MCF 10A (cell line): Measurements from ENCODE around the gene COL26A1. TPM values are rescaled to one million over a fixed set of nuclear protein-coding genes. Genes with fewer than 3 reads are reported as not detected.

ENCODE experiments used
- BruUV-seq: library from RNA; stranded (reverse); fragments of 400-500 nt; replicated peaks from 2 replicates; lab custom pipeline; 2021; lab: Mats Ljungman, UMichigan
- CTCF ChIA-PET: fragments of 300-600 bp; sonication (Branson Sonifier 250); formaldehyde crosslinking; extraction: SDS; loops from one replicate; lab custom pipeline; 2021; ENCODE audit warnings: antibody characterized with exemption, inconsistent platforms; lab: Yijun Ruan, JAX
- POLR2A ChIA-PET: fragments of 300-600, 350-650 bp; sonication (Branson Sonifier 250); formaldehyde crosslinking; extraction: SDS; loops from one replicate; lab custom pipeline; 2020; ENCODE audit warnings: antibody characterized with exemption, inconsistent platforms; lab: Yijun Ruan, JAX
- DNase-seq: peaks from one replicate; pipeline ENCODE4 v3.0.0-alpha.2; 2018; ENCODE audit not compliant: unreplicated experiment
- H3K27ac Mint-ChIP-seq: one replicate; pipeline ENCODE4 v1.8.0; 2022; ENCODE audit warnings: mild to moderate bottlenecking, low read depth, mixed read lengths; ENCODE audit not compliant: unreplicated experiment
- H3K27me3 Mint-ChIP-seq: one replicate; pipeline ENCODE4 v1.8.0; 2022; ENCODE audit warnings: mixed read lengths; ENCODE audit not compliant: insufficient read depth, unreplicated experiment
- H3K36me3 Mint-ChIP-seq: one replicate; pipeline ENCODE4 v1.8.0; 2022; ENCODE audit warnings: mild to moderate bottlenecking, moderate library complexity, mixed read lengths; ENCODE audit not compliant: insufficient read depth, unreplicated experiment
- H3K4me1 Mint-ChIP-seq: one replicate; pipeline ENCODE4 v1.8.0; 2022; ENCODE audit warnings: mixed read lengths; ENCODE audit not compliant: insufficient read depth, unreplicated experiment
- H3K4me3 Mint-ChIP-seq: one replicate; pipeline ENCODE4 v1.8.0; 2022; ENCODE audit warnings: mild to moderate bottlenecking, moderate library complexity, mixed read lengths; ENCODE audit not compliant: unreplicated experiment
- H3K9me3 Mint-ChIP-seq: one replicate; pipeline ENCODE4 v1.8.0; 2022; ENCODE audit warnings: mixed read lengths; ENCODE audit not compliant: unreplicated experiment
- intact Hi-C: fragments of 100-400 bp; cut with micrococcal nuclease; formaldehyde crosslinking; loops from 2 replicates; pipeline ENCODE4 v1.14.1; 2022
- total RNA-seq: library from RNA; stranded (reverse); gene quantifications from 2 replicates; pipeline ENCODE4 v1.2.3, GENCODE V29; 2022
- TF ChIP-seq, protein P1 (sequence below): fragments of 200-600 bp; IDR thresholded peaks from one replicate; pipeline ENCODE4 v1.8.0; 2022; ENCODE audit warnings: antibody characterized with exemption, mild to moderate bottlenecking; ENCODE audit not compliant: unreplicated experiment

The COL26A1 gene
- total RNA-seq, 1 experiment from 2014 or later: not detected

DNA sequence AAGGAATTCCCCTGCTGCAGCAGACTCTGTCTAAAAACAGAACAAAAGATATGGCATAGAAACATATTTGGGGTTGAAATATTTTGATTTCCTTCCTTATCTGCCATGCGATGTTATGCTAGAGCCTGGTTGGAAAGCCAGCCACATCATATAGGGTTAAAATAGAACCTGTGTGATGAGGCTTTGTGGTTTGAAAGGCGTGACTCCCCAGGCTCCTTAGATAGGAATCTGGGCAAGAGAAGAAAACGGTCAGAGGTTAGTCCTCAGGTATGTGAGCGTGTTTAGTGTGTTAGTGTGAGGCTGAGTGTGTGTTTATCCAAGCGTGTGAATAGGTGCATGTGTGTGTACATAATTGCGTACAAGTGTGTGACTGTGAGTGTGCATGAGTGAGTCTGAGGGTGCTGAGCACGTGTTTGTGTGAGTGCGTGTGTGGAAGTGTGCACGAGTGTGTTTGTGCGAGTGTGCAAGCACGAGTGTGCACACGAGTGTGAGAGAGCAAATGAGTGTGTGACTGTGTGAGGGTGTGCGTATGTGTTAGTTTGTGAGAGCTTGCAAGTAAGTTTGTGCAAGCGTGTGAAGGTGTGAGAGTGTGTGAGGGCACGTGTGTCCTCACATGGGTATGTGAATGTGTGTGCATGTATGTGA is 79.9 kb downstream of the COL26A1 start:
- Mint-ChIP-seq H3K36me3 (no peaks in the 10 kb centered on the region), H3K4me1 (peaks cover 6% of the 10 kb centered on the region), H3K27ac (no peak overlapping the region), H3K9me3 (no peaks in the 10 kb centered on the region), H3K27me3 (peaks cover 29% of the 10 kb centered on the region), H3K4me3 (no peak overlapping the region)
- intact Hi-C loops: loop anchor here (5.0 kb wide), 1 partner anchor 80 kb away; the partner anchor contains the start of gene COL26A1
- no peak for DNase-seq
- ChIA-PET CTCF (no interaction called here), POLR2A (no interaction called here)
- no TSS peak for BruUV-seq
- TF ChIP-seq, protein P1, sequence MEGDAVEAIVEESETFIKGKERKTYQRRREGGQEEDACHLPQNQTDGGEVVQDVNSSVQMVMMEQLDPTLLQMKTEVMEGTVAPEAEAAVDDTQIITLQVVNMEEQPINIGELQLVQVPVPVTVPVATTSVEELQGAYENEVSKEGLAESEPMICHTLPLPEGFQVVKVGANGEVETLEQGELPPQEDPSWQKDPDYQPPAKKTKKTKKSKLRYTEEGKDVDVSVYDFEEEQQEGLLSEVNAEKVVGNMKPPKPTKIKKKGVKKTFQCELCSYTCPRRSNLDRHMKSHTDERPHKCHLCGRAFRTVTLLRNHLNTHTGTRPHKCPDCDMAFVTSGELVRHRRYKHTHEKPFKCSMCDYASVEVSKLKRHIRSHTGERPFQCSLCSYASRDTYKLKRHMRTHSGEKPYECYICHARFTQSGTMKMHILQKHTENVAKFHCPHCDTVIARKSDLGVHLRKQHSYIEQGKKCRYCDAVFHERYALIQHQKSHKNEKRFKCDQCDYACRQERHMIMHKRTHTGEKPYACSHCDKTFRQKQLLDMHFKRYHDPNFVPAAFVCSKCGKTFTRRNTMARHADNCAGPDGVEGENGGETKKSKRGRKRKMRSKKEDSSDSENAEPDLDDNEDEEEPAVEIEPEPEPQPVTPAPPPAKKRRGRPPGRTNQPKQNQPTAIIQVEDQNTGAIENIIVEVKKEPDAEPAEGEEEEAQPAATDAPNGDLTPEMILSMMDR: no peak

DNA sequence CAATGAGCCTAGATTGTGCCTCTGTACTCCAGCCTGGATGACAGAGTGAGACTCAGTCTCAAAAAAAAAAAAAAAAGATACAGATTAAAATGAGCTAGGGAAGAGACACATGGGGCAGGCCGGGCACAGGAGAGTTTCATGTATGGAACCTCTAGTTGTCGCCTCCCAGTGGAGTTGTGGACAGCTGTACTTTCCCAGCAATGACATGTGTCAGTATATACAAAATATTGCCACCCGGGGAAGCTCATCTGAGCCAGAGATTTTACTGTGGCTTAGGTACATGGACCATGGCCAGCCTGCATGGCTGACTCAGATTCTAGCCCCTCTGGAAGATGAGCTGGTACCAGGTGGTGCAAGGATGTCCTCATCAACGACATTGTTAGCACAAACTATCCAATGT is 87.4 kb downstream of the COL26A1 start:
- H3K27me3 Mint-ChIP-seq: peaks cover 25% of the 10 kb centered on the region
- no peak for DNase-seq
- no peak overlapping the region for H3K4me3 Mint-ChIP-seq
- POLR2A ChIA-PET: no interaction called here
- H3K4me1 Mint-ChIP-seq: no peaks in the 10 kb centered on the region
- no peaks in the 10 kb centered on the region for H3K36me3 Mint-ChIP-seq
- CTCF ChIA-PET: interaction anchor here (0.6 to 0.9 kb wide), 3 partner anchors 10 to 13 kb away, joined by 3 to 5 read pairs (median 5); no protein-coding TSS in a partner anchor
- no TSS peak for BruUV-seq
- TF ChIP-seq, protein P1: no peak
- intact Hi-C loops: no loop called here
- no peaks in the 10 kb centered on the region for H3K9me3 Mint-ChIP-seq
- H3K27ac Mint-ChIP-seq: no peak overlapping the region

DNA sequence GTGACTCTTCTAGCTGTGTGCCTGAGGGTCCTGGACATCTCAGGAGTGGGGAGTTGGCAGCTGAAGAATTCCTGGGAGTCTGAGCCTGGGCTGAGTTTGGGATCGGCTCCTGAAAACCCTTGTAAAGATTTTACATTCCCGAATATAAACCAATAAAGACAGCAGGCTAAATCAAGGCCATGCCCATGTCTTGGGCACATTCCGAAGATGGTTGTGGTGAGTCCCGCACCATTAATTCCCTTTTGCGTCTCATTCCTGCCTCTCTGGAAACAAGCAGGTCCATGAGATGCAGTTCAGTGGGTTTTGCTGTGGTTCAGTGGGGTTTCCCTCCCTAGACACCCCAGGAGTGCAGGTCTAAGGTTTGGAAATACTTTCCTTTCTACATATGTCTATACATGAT is 90.9 kb downstream of the COL26A1 start:
- TF ChIP-seq, protein P1: no peak
- ChIA-PET POLR2A (no interaction called here), CTCF (no interaction called here)
- H3K9me3 Mint-ChIP-seq: no peaks in the 10 kb centered on the region
- no peaks in the 10 kb centered on the region for H3K4me1 Mint-ChIP-seq
- H3K27me3 Mint-ChIP-seq: peaks cover 6% of the 10 kb centered on the region
- intact Hi-C loops: no loop called here
- no peak for DNase-seq
- H3K27ac Mint-ChIP-seq: no peak overlapping the region
- no TSS peak for BruUV-seq
- no peaks in the 10 kb centered on the region for H3K36me3 Mint-ChIP-seq
- no peak overlapping the region for H3K4me3 Mint-ChIP-seq

DNA sequence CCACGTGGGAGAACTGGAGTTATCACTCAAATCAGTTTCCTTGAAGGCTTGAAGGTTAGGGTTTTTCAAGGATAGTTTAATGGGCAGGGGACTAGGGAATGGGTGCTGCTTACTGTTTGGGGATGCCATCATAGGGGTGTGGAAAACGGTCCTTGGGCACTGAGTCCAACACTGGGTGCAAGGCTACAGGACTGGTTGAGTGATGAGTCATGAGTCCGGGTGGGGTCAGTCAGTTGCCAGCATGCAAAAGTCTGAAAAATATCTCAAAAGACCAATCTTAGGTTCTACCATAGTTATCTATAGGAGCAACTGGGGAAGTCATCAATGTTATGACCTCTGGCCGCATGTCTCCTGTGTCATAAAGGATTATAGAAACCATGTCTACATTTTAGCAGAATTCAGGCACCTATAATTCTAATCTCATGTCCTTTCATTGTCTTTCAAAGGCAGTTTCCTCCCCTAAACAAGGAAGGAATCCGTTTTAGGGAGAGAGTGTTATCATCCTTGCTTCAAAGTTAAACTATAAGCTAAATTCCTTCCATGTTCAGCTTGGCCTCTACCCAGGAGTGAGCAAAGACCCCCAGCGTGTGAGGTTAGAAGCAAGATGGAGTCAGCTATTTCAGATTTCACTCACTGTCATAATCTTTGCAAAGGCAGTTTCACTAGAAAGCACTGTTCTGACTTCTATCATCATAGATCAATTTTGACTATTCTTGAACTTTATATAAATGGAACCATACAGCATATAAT is 94.5 kb downstream of the COL26A1 start:
- POLR2A ChIA-PET: no interaction called here
- CTCF ChIA-PET: interaction anchor here (0.6 to 1.0 kb wide), 4 partner anchors 51 to 935 kb away, joined by 3 to 4 read pairs (median 3); no protein-coding TSS in a partner anchor
- H3K36me3 Mint-ChIP-seq: no peaks in the 10 kb centered on the region
- TF ChIP-seq, protein P1: no peak
- DNase-seq: no peak
- no peak overlapping the region for H3K4me3 Mint-ChIP-seq
- H3K9me3 Mint-ChIP-seq: no peaks in the 10 kb centered on the region
- H3K27me3 Mint-ChIP-seq: peaks cover 14% of the 10 kb centered on the region
- no peaks in the 10 kb centered on the region for H3K4me1 Mint-ChIP-seq
- intact Hi-C loops: no loop called here
- H3K27ac Mint-ChIP-seq: no peak overlapping the region
- no TSS peak for BruUV-seq
